WI38 (cell line): ENCODE data around the gene LMF1.

Experiments
- H3K4me3 ChIP-seq: 2 replicates; pipeline ENCODE4 v1.5.1; 2011; ENCODE audit warnings: low read depth, mild to moderate bottlenecking, control low read depth, low read length
- TF ChIP-seq, protein P1 (sequence below): IDR thresholded peaks from 2 replicates; pipeline ENCODE4 v1.5.1; 2012; ENCODE audit warnings: low read depth, mild to moderate bottlenecking, control low read depth, low read length

Gene LMF1

DNA sequence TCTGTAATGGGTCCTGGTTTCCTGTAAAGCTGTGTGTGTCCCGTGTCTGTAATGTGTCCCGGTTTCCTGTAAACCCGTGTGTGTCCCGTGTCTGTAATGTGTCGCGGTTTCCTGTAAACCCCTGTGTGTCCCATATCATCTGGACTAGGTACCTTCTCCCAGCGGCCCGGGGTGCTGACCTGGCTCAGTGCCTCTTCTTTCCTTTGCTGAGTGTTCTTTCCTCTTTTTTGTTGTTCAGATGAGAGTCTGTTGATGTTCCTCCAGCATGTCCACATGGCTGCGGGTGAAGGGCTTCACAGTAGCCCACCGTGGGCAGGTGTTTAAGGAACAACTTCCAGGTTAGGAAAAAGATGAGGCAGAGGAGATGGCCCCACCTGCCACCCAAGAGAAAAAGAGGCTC is 123.6 kb downstream of the LMF1 start:
- no peak overlapping the region for H3K4me3 ChIP-seq
- TF ChIP-seq, protein P1, sequence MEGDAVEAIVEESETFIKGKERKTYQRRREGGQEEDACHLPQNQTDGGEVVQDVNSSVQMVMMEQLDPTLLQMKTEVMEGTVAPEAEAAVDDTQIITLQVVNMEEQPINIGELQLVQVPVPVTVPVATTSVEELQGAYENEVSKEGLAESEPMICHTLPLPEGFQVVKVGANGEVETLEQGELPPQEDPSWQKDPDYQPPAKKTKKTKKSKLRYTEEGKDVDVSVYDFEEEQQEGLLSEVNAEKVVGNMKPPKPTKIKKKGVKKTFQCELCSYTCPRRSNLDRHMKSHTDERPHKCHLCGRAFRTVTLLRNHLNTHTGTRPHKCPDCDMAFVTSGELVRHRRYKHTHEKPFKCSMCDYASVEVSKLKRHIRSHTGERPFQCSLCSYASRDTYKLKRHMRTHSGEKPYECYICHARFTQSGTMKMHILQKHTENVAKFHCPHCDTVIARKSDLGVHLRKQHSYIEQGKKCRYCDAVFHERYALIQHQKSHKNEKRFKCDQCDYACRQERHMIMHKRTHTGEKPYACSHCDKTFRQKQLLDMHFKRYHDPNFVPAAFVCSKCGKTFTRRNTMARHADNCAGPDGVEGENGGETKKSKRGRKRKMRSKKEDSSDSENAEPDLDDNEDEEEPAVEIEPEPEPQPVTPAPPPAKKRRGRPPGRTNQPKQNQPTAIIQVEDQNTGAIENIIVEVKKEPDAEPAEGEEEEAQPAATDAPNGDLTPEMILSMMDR: no peak

DNA sequence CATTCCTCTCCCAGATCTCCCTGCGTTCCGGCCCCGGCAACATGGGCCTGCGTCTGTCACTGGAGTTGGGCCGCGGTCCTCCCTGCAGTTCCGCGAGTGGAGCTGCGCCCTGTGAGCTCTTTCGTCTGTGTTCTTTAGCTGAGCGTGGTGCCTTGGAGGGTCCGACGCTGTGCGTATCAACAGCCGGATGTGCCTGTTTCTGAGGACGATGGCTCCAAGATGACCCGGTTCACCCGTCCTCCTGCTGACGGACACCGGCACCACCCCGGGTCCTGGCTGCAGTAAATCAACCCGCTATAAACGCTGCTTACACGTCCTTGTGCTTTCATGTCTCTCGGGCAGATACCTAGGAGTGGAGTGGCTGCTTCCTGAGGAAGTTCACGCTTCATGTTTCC is 125.4 kb downstream of the LMF1 start:
- TF ChIP-seq, protein P1: no peak

DNA sequence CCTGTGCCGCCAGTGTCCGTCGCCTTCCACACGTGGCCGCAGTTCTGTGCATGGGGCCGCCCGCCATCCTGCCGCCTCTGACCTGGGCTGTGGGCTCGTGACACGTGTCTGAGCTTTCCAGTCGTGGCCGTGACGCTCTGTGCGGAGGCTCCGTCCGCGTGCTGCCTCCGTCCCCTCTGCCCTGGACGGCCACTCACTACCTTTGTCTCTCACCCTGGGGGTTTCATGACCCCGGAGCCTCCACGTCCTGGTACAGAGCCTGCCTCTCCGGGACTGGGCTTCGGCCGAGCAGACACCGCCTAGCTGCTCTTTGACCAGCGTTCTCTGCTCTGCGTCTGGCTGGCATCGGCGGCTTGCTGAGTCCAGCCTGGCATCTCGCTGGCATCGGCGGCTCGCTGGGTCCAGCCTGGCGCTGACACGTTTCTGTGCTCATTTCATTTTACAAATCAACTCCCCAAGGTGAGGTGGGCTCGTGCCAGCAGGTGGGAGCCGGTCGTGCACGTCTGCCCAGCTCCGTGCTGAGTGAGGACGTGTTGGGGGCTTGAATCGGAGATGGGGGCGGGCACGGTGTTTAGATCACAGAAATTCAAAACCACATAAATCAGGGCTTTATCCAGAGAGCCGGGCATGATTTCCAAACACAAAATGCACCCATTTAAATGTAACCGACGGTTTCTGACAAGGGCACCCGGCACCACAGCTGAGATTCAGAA is 126.0 kb downstream of the LMF1 start:
- TF ChIP-seq, protein P1: no peak
- H3K4me3 ChIP-seq: no peak overlapping the region

More for the DNA sequence above, 125.4 kb downstream of the LMF1 start:
- H3K4me3 ChIP-seq: no peak overlapping the region

DNA sequence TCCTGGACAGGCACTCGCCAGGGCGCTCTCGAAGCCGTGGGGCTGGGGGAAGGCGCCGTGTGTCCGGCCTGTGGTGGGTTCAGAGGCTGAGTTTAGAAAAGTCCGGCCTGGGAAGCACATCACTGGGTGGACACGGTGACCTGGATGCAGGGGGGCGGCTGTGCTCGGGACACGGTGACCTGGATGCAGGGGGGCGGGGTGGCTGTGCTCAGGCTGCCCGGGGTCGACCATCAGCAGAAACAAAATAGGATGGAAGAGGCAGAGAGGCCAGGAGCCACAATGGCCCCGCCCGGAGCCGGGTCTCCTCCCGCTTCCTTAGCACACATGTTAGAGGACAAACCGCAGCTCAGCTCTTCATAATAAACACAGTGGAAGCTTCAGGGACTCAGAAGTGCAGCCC is 127.0 kb downstream of the LMF1 start:
- TF ChIP-seq, protein P1: no peak
- no peak overlapping the region for H3K4me3 ChIP-seq

GRCh38 chr16:842711-843560 is 127.8 kb downstream of the LMF1 start:
- H3K4me3 ChIP-seq: no peak overlapping the region
- TF ChIP-seq, protein P1: no peak

GRCh38 chr16:842061-842476 is 128.7 kb downstream of the LMF1 start:
- H3K4me3 ChIP-seq: no peak overlapping the region

More at GRCh38 chr16:842061-842476, 128.7 kb downstream of the LMF1 start:
- TF ChIP-seq, protein P1: no peak
